Measurements from ENCODE around the gene DPP10.
"Not testable (repeated sequence)": the region's sequence is repeated elsewhere in the genome, so short reads cannot be mapped to it uniquely, and the experiment has no call there.

DPP10 gene

GRCh38 chr2:114745700-114746099 is 303.3 kb downstream of the DPP10 start:
- no peak overlapping the region for H3K27ac ChIP-seq
- TF ChIP-seq ZFX (IDR thresholded peaks at IDR 0.05; ENCODE audit: borderline replicate concordance) = no peak
- no peak for TF ChIP-seq CTCF (IDR thresholded peaks at IDR 0.05)

GRCh38 chr2:114748175-114748574 is 305.7 kb downstream of the DPP10 start:
- not testable (repeated sequence) for H3K27ac ChIP-seq

GRCh38 chr2:114752425-114752824 is 310.0 kb downstream of the DPP10 start:
- H3K27ac ChIP-seq = no peak overlapping the region
- TF ChIP-seq CTCF (IDR thresholded peaks at IDR 0.05) (no peak), ZFX (IDR thresholded peaks at IDR 0.05; ENCODE audit: borderline replicate concordance) (no peak)

- no peak overlapping the region for H3K27ac ChIP-seq
- TF ChIP-seq ZFX (IDR thresholded peaks at IDR 0.05; ENCODE audit: borderline replicate concordance) = no peak
- no peak for TF ChIP-seq CTCF (IDR thresholded peaks at IDR 0.05)
These were observed 310.7 kb downstream of the DPP10 start for GRCh38 chr2:114753145-114753544.

GRCh38 chr2:114754907-114755563 is 312.6 kb downstream of the DPP10 start:
- TF ChIP-seq CTCF (IDR thresholded peaks at IDR 0.05) = no peak
- no peak for TF ChIP-seq ZFX (IDR thresholded peaks at IDR 0.05; ENCODE audit: borderline replicate concordance)
- peak overlapping the region; percentile 66 for H3K27ac ChIP-seq

GRCh38 chr2:114762376-114762775 is 319.9 kb downstream of the DPP10 start:
- no peak for TF ChIP-seq CTCF (IDR thresholded peaks at IDR 0.05)
- no peak for TF ChIP-seq ZFX (IDR thresholded peaks at IDR 0.05; ENCODE audit: borderline replicate concordance)
- no peak overlapping the region for H3K27ac ChIP-seq

- H3K27ac ChIP-seq = no peak overlapping the region
- TF ChIP-seq CTCF (IDR thresholded peaks at IDR 0.05) (no peak), ZFX (IDR thresholded peaks at IDR 0.05; ENCODE audit: borderline replicate concordance) (no peak)
These were observed 320.5 kb downstream of the DPP10 start for GRCh38 chr2:114762986-114763385.

- no peak for TF ChIP-seq ZFX (IDR thresholded peaks at IDR 0.05; ENCODE audit: borderline replicate concordance)
- TF ChIP-seq CTCF (IDR thresholded peaks at IDR 0.05) = no peak
- no peak overlapping the region for H3K27ac ChIP-seq
These were observed 326.7 kb downstream of the DPP10 start for GRCh38 chr2:114769110-114769509.

All from 22Rv1 (cell line).